ENCODE measurements around the gene NEDD9. TPM values are rescaled to one million over a fixed set of nuclear protein-coding genes. Genes with fewer than 3 reads are reported as not detected.

Gene NEDD9
- total RNA-seq, 1 donor from 2014 or later: 50.0 TPM

DNA sequence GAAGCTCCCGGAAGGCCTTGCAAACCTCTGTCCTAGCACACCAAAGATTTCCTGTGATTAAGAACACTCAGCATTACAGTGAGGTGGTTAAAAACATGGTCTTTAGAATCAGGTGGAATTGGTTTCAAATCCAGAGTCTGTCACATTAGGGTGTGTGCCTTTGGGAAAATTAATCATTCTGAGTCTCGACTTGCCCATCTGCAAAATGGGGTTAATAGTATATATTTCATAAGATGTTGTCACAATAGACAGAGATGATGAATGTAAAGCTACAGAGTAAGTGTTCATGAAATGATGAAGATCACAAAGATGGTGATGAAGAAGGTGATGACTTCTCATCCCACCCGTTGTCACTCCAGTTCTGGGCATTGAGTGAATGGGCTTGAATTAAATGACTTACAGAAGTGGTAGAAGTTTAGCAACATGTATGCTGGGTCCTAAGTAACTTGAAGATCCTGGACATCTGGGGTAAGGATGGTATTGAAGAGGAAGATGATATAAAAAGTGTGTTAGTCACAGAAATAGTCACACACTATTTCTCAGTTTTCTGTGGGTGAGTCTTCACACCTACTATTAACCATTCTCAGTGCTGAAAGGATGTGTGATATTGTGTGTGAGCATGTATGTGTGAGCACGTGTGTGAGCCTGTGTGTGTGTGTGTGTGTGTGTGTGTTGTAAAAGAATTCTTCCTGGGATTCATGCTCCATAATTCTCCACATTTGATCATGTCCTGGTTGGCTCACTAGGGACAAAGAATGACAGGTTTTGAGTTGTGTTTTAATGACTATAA lies 28.0 kb upstream of the NEDD9 start:
- DNase-seq: no peak

DNA sequence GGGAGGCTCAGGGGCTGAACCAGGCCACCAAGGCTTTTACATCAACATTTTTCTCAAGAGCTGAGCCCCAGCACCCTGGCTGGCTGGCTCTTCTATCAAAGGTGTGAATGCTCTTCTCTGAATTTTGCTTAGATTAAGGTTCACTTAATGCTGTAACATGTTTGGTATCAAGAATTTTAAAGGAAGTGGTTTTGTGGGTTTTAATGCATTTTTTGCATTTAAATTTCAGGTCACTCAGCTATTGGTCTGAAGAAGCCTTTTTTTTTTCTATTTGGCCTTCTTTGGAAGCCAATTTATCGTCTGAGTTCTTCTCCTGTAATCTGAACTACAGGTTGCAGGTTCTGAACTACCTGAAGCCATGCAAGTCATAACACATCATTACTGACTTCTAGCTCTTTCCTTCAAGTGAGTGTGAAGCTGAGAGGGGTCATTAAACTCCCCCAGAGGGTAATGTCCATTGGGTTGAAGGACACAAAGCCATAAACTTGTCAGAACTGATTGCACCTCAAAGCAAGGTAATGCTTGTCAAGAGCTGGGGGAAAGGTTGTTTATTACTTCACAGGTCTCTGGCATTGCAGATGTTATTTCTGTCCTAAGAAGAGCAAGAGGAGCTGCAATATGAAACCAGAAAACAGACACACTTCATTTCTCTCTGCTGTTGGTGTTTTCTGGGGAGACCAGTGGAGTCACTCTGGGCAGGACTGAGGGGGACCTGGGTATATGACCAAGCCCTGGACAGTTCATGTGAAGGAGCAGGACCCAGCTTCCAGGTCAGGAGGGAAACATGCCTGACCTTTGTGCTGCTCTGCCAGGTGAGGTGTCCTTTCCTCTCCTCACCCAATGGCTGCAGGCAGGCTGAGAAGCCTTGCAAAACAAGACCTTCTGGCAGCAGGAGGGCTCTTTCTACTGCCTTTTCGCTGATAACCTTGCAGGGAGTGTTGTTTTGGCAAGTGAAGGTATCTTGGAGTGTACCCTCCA lies 26.1 kb upstream of the NEDD9 start:
- no peak for DNase-seq

DNA sequence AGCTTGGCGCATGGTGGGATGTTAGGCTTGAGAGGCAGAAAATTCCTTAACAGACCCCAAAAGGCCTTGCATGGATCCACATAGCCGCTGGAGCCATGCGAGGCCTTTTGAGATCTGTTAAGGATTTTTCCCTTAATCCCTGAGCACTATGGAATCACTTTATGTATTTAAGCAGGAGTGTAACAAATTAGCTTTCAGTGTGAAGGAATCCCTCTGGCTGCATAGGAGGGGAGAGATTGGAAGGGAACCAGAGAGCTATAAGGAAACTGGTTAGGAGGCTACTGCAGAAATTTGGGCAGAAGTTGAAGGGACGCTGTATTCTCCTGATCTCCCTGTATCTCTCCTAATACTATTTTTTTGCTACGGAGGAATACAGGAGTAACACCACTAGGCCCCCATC lies 23.1 kb upstream of the NEDD9 start:
- no peak for DNase-seq

DNA sequence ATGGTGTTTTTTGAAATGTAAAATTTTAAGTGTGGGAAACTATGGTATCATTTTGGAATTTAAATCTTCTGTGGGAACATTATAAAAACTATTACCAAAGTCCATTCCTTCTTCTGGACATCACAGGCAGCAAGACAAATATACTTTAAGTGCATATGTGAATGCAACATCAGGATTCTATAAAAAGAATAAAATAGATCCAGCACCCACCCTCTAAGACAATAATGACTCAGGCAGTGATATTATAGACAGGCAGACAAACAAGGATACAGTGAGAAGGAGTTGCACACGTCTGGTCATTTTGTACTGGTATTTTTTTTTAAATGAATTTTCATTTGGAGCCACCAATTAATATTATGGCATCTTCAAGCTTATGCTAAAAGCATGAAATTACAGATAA lies 21.1 kb upstream of the NEDD9 start:
- DNase-seq: no peak

DNA sequence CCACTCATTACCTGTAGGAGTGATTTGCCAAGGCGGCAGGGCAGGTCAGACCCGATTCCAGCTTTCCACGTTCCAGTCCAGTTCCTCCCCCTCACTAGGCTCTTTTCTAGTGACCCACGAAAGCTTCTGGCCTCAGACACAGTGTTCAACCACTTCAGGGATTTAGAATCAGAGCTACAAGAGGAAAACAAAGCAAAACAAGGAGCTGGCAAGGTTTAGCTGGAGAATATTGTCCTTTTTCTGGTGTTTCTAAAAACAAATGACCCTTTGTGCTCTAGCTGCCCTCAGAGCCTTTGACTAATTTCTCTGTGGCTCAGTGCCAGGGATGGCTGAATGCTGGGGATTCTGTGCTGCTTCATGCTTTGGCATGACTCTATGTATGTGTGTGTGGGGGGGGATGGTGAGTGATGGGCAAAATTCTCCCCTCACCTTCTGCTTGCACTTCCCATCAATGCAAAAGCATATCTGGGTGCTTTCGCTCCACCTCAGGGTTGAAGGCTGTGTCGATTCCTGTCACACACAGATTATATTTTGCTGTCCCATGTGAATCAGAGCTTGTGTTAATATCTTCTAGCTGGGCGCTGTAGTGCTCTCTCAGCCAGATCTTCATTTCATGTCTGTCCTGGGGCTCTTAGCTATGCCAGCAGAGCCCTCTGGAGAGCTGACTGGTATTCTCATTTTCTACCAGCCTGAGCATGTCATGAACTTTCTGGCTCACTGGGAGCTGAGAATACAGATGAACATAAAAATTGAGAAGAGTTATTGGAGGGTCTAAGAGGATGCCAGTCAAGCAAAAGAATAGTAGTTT lies 19.3 kb upstream of the NEDD9 start:
- DNase-seq: peak; percentile 83

DNA sequence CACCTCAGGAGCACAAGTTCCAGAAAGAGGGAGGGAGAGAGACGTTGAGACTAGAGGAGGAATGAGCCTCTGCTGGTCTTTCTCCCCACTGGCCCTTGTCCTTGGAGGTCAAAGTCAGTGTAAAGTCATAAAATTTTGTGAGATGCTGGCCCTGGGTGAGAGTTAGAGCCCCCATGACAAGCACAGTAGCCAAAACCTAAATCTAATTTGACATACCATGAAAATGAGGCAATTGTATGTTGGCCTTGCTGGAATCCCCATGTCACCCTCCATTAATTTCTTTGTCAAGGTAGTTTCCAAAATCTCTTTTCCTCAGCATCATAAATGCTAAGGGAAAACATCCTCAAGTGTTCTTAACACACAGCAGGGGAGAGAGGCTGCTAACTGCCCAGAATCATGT lies 17.6 kb upstream of the NEDD9 start:
- DNase-seq: no peak

DNA sequence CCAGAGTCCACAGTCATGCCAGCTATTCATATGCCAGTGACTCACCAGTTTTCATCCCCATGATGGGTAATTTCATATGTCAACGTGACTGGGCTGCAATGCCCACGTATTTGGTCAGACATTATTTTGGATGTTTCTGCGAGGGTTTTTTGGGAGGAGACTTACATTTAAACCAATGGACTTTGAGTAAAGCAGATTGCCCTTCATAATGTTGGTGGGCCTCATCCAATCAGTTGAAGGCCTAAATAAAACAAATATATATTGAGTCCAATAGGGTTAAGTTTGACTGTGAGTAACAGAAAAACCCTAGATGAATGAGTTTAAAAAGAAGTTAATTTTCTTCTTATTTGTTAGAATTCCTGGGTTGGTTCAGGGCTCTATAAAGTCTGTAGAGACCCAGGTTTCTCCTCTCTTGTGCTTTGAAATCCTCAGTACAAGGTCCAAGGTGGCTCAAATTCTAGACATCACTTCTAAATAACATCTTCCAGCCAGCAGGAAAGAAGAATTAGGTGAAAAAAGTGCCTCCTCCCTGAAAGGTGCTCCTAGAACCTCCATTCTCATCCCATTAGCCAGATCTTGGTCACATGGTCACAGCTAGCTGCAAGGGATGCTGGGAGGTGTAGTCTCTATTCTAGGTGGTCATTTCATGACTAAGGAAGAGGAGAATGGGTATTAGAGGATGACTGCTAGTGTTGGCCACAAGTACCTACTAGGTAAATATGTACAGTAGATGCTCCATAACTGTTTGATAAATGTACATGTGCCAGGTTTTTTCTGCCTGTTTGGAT lies 16.7 kb upstream of the NEDD9 start:
- no peak for DNase-seq

DNA sequence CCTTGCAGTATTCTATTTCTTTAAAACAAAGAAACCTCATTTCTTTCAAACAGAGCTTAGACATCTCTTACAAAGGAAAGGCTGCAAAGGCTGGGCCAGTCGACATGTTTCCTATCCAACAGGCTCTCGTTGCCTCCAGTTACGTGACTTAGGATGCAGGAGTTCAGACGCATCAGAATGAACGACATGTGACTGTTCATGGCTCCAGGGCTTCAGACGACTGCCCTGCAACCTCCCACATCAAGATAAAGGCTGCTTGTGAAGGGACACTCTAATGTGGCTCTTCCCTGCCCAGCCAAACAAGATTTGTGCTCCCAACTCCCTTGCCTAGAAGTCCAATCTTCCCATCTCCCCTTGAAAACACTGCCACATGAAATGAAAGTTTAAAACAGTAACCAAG lies 14.3 kb upstream of the NEDD9 start:
- DNase-seq: no peak

DNA sequence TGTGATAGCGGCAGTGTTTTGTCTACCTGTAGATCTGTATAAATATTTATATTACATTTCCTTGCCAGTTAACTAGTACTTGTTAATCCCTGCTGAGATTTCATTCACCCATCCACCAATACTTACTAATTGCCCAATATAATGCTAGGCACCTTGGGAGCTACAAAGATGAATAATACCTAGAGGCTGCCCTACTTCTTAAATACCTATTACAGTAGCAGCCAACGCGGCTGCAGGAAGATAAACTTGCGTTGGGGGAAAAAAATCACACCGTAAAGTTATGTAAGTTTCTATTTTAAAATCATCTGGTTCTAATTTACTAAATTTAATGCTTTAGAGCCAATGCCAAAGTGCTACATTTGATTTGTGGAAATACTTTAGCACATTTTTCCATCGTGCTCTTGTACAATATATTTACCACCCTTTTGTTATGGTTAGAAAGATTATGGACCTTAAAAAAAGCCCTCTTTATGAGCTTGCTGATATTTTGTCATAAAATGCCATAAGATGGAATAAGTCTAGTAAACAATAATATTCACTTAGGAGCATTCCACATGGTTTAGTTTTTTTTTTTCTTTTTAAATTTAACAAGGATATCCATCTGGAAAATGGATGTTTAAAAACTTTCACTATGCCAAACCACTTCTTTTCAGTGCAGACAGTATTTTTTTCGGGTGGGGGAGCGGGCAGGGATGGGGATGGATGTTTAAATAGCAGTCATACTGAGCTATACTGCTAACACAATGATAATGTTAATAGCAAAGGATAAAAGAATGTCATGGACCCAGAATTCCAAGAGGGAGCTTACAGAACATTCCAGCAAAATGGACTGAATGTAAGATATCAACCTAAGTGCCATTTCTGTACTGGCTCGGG lies 13.2 kb upstream of the NEDD9 start:
- peak; percentile 68 for DNase-seq

DNA sequence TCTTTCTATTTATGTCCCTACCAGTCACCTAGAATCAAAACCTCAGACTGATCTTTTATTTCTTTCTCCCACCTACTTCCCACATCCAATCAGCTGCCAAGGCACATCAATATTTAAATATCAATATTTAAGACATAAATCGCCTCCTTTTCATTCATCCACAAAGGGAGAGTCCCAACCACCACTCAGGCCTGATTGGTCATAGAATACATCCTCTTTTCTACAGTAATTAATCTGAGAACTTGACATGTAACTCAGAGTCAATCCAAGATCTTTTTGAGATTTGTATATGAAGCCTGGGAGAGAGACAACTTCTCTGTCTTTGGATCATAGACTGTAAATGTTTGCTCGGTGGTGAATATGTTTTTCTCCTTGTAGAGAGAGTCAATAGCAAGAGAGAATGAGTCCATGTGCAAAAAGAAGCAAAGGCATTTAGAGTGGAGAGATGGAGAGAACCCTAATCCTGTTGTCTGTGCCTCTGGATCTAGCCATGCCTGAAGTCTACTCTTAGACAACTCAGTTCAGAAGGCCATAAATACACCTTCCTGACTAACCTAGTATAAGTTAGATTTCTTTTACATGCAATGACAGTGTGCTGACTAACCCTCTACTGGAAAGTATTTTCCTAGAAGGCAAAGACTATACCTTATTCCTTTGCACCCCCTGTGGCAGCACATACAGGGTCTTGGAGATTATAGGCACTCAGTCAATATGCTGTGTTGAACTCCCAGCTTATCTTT lies 12.1 kb upstream of the NEDD9 start:
- DNase-seq: no peak

DNA sequence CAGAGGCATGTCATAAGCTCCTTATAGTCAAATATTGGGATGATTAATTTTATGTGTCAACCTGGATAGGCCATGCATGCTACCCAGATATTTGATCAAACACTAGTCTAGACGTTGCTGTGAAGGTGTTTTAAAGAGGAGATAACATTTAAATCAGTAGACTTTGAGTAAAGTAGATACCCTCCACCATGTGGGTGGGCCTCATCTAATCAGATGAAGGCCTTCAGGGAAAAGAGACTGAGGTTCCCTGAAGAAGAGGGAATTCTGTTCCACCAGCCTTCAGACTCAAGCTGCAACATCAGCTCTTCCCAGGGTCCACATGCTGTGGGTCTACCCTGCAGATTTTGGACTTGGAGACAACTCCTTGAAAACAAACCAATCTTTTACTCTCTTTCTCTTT lies 11.4 kb upstream of the NEDD9 start:
- no peak for DNase-seq

DNA sequence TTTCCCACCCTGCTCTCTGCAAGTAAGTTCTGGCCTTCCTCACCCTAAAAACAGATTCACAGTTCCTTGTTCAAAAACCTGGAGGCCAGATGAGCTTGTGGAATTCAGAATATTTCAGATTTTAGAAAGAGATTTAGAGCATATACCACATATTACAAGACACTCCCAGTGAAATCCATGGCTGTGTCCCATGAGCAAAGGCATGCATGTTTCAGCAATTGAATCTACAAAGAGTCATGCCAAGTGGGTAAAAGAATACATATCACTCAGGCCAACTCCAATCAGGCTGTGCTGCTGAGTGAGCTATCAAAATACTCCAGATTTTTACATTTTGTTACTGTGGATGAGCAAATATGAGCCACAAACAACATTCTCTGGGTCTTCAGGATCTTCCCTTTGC lies 10.2 kb upstream of the NEDD9 start:
- no peak for DNase-seq

DNA sequence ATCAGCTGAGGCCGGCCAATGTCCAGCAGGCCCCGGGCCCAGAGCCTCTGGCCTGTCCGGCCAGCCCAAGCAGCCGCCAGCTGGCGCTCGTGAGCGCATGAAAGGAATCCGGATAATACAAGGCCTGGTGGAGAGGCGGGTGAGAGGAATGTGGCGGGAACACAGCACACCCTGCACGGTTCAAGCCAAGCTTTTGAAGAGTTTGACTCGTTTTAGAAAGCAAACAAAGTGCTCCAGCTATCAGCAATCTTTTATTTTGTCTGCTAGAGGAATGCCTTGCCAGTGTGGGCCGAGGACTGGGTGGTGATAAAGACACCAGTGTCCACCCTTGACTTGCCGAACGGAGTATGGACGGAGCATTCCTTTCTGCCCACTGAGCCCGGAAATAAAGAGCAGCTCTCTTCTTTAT lies 9.3 kb upstream of the NEDD9 start:
- DNase-seq: no peak

DNA sequence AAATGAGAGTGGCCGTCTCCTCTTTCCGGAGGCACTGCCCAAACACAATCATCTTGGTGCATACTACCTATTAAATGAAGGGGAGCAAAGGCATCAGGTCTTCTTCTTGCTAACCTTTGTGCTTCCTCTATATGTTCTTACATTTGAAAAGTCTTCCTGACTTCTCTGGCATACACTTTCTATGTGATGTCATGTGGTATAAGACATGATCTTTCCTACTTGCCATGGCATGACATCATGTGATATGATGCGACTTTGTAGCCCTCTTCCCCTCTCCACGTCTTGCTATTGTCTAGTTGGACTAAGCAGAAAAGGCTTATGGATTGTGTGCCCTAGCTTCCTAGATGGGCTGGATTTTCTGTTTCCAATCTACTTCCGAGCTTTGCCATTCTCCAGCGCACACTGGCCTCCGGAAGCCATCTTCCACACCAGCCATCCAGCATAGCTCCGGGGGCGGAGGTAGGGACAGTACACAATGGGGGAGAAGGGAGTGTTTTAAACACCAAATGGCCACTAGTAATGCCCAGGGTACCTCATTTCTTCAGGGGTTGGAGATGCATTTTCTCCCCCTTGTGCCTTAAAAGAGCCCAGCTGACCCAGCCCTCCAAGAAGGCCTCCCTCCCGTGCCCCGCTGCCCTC lies 8.8 kb upstream of the NEDD9 start:
- no peak for DNase-seq

DNA sequence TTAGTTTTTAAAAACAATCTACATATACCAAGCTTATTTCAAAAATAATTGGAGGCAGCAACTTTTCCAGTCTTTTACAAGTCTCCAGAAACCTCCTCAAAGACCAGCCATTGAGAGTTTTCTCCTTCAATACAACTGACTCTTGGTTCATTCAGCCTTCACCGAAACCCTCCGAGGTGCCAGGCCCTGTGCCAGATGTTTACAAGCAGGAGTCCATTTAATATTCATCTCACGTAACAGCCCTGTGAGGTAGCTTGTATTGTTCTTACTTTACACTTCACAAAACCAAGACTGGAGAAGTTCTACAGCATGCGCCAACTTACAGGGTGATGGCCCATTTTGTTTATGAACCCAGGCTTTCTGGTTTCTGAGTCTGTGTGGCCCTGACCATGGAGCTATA lies 5.5 kb upstream of the NEDD9 start:
- DNase-seq: no peak

DNA sequence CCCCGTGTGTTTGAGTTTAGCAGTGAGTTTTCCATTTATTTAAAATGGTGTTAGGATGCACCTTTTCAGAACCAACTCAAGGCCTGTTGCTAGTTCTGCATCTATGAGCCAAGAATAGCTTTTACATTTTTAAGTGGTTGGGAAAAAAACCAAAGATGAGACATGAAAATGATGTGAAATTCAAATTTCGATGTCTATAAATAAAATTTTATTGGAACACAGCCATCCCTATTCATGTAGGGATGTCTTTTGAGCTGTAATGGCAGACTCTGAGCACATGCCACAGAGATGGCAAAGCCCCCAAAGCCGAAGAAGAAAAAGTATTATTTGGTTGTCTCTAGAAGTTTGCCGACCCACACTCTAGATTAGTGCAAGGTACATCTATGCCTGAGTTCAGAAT lies 5.0 kb upstream of the NEDD9 start:
- DNase-seq: no peak

DNA sequence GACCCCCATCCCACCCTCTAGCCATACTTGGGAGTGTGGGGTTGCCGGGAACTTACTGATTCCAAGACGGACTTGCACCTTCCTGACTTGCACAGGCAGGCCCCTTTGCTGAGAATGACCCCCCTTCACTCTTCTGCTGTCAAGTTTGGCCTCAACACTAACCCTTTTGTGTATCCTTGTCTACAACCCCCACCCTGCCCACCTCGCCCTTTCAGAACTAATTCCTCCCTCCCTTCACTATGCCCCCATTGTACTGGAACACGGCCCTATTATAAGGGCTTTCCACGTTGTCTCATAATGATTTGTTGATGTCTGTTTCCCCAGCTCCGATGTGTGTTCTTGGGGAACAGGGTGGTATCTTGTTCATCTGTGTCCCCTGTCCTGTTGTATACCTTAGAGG lies 4.4 kb upstream of the NEDD9 start:
- no peak for DNase-seq

DNA sequence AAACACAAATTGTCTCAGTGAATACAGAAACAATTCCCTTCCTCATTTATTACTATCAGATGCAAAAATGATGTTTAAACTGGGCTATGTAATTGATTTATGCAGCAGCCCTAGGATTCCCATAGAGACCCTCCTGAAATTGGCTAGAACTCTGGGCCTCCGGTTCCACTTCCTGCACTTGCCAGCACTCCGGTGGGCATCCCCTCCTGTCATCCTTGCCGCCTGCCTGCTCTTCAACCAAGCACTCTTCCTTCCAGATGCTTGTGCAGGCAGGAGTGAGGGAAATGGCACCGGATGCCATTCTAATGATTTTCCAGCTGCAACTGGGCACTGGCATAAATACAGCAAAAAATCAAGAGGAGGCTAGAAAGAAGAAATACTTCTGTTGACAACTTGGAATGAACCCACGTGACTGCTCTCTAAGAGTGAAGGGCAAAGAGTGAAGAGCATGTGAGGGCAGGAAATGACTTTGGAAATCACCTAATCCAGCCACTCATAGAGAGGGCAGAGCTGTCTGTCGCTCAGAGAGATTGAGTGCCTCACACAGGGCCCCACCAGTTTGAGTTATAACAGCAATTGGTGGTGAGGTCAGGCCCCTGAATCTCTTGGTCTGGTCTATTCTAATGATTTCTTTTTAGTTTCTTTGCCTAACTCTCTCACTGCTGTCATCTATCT lies 3.7 kb upstream of the NEDD9 start:
- DNase-seq: no peak

DNA sequence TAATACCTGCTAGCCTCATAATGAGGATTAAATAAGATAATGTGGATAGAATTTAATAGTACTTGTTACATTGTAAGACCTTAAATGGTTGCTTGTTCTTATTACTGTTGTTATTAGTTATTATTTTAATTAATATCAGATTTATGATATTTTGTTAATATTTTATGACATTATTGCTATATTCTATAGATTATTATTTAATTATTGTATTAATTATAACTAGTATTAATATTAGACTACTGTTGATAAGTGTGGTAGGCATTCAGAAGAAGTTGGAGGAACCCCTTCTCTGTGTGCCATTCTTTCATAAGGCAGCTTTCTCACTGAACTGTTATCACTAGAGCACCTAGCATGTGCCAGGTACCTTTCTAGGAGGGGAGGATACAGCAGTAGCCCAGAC lies 2.6 kb upstream of the NEDD9 start:
- no peak for DNase-seq
